Thyroid gland (tissue), 4 donors: ENCODE results near the gene KLF14. TPM values are rescaled to one million over a fixed set of nuclear protein-coding genes. Genes with fewer than 3 reads are reported as not detected.
A peak's percentile ranks its signal among the peaks of the same experiment; 100 is the strongest.

Source experiments
- DNase-seq, 2 donors: peaks; one replicate each; pipeline ENCODE4 v3.0.0-alpha.2; 2019
- H3K27ac ChIP-seq, 3 donors: fragments of 200-600 bp; sonication (generic); 1 replicate in 2 of 3; 2 replicates in 1 of 3; pipeline ENCODE4 v1.5.1; 2016 to 2019; ENCODE audit warnings: mild to moderate bottlenecking in 1 of 3, moderate library complexity in 1 of 3
- H3K27me3 ChIP-seq: fragments of 200-600 bp; sonication (generic); one replicate; pipeline ENCODE4 v1.5.1; 2019
- H3K36me3 ChIP-seq, 2 donors: fragments of 200-600 bp; sonication (generic); one replicate each; pipeline ENCODE4 v1.5.1; 2016 to 2019
- H3K4me1 ChIP-seq, 2 donors: fragments of 200-600 bp; sonication (generic); one replicate each; pipeline ENCODE4 v1.5.1; 2017 to 2019
- H3K4me3 ChIP-seq, 3 donors: fragments of 200-600 bp; sonication (generic); replicated peaks in 1 of 3; 1 replicate in 2 of 3; 2 replicates in 1 of 3; pipeline ENCODE4 v1.5.1; 2016; ENCODE audit warnings: mild to moderate bottlenecking in 1 of 3
- H3K9me3 ChIP-seq: fragments of 200-600 bp; sonication (generic); one replicate; pipeline ENCODE4 v1.5.1; 2017
- POLR2A ChIP-seq, 2 donors: fragments of 450-650 bp; IDR thresholded peaks; one replicate each; pipeline ENCODE4 v1.6.1; 2017; ENCODE audit warnings: antibody characterized with exemption in 2 of 2, mild to moderate bottlenecking in 2 of 2, moderate library complexity in 1 of 2
- WGBS, 2 donors: methylation state at CpG; one replicate each; pipeline ENCODE4 v1.1.5; 2017; 5-methylcytosine and 5-hydroxymethylcytosine counted together
- intact Hi-C: fragments of 100-400 bp; cut with DNase I; formaldehyde crosslinking; loops from one replicate; pipeline ENCODE4 v1.15.1; 2023
- total RNA-seq, 4 donors: library from RNA; depleted of rRNA; stranded (reverse); fragments of >200 nt; gene quantifications; one replicate each; pipeline ENCODE4 v1.2.3, GENCODE V29; 2016
- TF ChIP-seq, protein P1 (sequence below), 6 experiments: fragments of 200-600 bp in 3 of 6; fragments of 450-650 bp in 3 of 6; sonication (generic) in 3 of 6; IDR thresholded peaks; one replicate each; pipeline ENCODE4 v1.5.1; 2016 to 2019; ENCODE audit warnings: antibody characterized with exemption in 6 of 6, mild to moderate bottlenecking in 2 of 6, inconsistent platforms in 1 of 6, moderate library complexity in 1 of 6

Gene KLF14
- total RNA-seq, 4 donors from 2014 or later = not detected

DNA sequence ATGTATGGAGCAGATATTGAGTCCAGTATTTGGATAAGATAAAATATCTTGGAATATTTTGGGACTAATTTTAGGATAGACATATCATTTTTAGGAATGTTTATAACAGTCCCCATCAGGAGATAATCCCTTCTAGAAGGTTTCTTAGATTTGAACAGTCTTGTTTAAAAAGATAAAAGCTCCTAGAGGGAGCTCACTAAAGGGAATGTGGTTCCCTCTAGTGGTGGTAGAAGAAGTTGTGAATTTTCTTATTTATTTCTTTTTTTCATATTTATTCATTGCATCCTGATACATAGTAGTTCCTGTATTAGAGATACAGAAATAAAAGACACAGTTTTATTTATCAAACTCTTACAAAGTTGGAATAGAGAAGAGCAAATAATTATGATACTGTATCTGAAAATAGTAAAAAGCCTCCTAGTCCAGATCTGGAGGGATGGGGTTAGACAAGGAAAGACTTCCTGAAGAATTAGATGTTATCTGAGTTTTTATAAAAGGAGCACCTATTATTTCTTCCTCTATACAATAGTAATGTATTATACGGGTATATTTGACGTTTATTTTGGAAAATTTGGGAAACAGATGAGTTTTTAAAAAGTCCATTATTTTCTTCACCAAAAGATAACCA is 24.5 kb upstream of the KLF14 start:
- Histone ChIP-seq H3K4me1 (no peaks in the 10 kb centered on the region), H3K27ac (no peak overlapping the region), H3K4me3 (no peak overlapping the region), H3K27me3 (no peaks in the 10 kb centered on the region), H3K36me3 (no peaks in the 10 kb centered on the region), H3K9me3 (no peaks in the 10 kb centered on the region)
- TF ChIP-seq POLR2A (IDR thresholded peaks at IDR 0.05) = no peak
- TF ChIP-seq, protein P1, sequence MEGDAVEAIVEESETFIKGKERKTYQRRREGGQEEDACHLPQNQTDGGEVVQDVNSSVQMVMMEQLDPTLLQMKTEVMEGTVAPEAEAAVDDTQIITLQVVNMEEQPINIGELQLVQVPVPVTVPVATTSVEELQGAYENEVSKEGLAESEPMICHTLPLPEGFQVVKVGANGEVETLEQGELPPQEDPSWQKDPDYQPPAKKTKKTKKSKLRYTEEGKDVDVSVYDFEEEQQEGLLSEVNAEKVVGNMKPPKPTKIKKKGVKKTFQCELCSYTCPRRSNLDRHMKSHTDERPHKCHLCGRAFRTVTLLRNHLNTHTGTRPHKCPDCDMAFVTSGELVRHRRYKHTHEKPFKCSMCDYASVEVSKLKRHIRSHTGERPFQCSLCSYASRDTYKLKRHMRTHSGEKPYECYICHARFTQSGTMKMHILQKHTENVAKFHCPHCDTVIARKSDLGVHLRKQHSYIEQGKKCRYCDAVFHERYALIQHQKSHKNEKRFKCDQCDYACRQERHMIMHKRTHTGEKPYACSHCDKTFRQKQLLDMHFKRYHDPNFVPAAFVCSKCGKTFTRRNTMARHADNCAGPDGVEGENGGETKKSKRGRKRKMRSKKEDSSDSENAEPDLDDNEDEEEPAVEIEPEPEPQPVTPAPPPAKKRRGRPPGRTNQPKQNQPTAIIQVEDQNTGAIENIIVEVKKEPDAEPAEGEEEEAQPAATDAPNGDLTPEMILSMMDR (IDR thresholded peaks at IDR 0.05) = peak in 5 of 6 experiments; percentile 50 to 72 (median 57)
- intact Hi-C loops = no loop called here
- WGBS, 2 donors = 1% methylated on average over 2 of the region's 2 CpGs
- no peak for DNase-seq

DNA sequence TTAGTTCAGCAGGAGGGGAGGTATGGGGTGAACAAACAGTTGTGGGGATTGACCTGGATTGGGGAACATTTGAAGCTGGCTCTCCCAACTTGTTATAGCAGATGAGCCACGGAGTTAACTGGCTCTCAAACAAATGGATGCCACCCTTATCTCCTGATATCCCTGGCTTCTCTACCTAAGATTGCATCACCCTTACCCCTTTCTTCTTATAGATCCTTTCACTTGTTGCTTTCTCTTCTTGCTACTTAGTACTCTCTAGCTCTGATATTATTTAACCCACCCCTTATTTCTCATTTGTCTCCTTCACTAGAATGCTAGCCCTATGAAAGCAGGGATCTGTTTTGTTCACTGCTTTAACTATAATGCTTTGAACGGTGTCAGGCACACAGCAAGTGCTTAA is 22.3 kb upstream of the KLF14 start:
- no peak for DNase-seq
- no peak overlapping the region for H3K4me3 ChIP-seq
- H3K4me1 ChIP-seq = no peaks in the 10 kb centered on the region
- no peak overlapping the region for H3K27ac ChIP-seq
- H3K36me3 ChIP-seq = no peaks in the 10 kb centered on the region
- 74 to 75% methylated on average over 2 of the region's 2 CpGs for WGBS, 2 donors
- H3K27me3 ChIP-seq = no peaks in the 10 kb centered on the region
- H3K9me3 ChIP-seq = no peaks in the 10 kb centered on the region
- intact Hi-C loops = no loop called here
- TF ChIP-seq, protein P1 (IDR thresholded peaks at IDR 0.05) = no peak
- TF ChIP-seq POLR2A (IDR thresholded peaks at IDR 0.05) = no peak

DNA sequence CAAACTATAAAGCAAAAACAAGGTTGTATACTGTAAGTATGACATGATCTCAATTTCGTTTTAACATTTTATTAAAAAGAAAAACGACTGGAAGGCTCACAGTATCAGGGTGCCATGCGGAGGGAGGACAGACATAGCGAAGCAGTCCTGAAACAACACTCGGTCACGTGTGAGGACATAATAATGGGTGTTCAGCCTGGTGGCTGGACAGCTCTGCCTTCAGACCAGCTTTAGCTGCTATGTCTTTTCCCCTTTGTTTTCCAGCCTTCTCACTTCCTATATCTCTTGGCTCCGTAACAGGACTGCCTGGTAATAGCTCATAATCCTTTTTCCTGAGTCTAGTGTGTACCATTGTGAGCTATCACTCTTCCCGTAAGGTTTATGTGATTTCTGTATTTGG is 18.4 kb upstream of the KLF14 start:
- intact Hi-C loops = no loop called here
- WGBS, 2 donors = 68 to 75% methylated on average over 8 of the region's 8 CpGs

DNA sequence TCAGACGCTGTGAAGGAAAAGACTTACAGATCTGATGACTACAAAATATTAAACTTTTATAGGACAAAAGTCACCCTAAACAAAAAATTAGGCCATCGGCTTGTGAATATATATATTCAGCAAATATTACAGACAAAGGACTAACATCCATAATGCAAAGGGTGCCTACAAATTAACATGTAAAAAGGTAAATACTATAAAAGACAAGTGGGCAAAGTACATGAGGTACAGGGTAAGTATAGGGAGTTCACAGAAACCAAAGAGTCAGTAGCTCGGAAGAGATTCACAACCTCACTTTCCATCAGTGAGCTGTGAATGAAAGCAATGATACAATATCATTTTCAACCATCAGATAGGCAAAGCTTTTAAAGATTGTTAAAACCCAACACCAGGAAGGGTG is 16.7 kb upstream of the KLF14 start:
- Histone ChIP-seq H3K27ac (no peak overlapping the region), H3K36me3 (no peaks in the 10 kb centered on the region), H3K9me3 (no peaks in the 10 kb centered on the region), H3K4me3 (no peak overlapping the region), H3K4me1 (no peaks in the 10 kb centered on the region), H3K27me3 (no peaks in the 10 kb centered on the region)
- WGBS, 2 donors = 90 to 91% methylated on average over 3 of the region's 3 CpGs
- TF ChIP-seq, protein P1 (IDR thresholded peaks at IDR 0.05) = no peak
- no peak for TF ChIP-seq POLR2A (IDR thresholded peaks at IDR 0.05)
- no peak for DNase-seq
- intact Hi-C loops = no loop called here

More for the DNA sequence above, 18.4 kb upstream of the KLF14 start:
- Histone ChIP-seq H3K4me1 (no peaks in the 10 kb centered on the region), H3K27ac (no peak overlapping the region), H3K4me3 (no peak overlapping the region), H3K36me3 (no peaks in the 10 kb centered on the region), H3K27me3 (no peaks in the 10 kb centered on the region), H3K9me3 (no peaks in the 10 kb centered on the region)
- TF ChIP-seq, protein P1 (IDR thresholded peaks at IDR 0.05) = no peak
- TF ChIP-seq POLR2A (IDR thresholded peaks at IDR 0.05) = no peak
- DNase-seq = no peak

DNA sequence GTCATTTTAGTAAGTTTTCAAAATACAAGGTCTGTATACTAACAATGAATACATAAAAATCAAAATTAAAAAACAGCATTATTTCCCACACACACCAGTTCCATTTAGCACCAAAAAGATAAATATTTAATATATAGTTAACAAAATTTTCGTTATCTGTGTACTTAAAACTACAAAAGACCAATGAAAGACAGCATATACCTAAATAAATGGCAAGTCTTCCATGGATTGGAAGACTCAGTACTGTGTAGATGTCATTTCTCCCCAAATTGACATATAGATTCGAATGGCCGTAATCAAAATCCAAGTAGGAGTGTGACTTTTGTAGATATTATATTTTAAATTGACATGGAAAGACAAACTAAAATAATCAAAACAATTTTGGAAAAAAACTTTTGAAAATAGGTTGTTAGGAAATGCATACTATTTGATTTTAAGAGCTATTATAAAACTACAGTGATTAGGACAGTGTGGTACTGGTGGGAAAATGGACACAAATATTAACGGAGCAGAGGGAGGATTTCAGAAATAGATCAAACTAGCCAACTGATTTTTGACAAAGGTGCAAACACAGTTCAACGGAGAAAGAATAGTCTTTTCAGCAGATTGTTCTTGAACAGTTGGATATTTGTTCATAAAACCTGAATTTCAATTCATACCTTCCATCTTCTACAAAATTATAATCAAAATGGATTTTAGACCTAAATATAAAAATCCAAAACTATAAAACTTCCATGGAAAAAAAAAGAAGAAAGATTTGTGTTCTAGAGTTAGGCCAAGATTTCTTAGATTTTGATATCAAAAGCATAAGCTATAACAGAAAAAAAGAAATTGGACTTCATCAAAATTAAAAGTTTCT is 14.8 kb upstream of the KLF14 start:
- 93% methylated on average over 5 of the region's 5 CpGs for WGBS, 2 donors
- intact Hi-C loops = no loop called here
- Histone ChIP-seq H3K9me3 (no peaks in the 10 kb centered on the region), H3K36me3 (no peaks in the 10 kb centered on the region), H3K27ac (no peak overlapping the region), H3K4me1 (no peaks in the 10 kb centered on the region), H3K27me3 (no peaks in the 10 kb centered on the region), H3K4me3 (no peak overlapping the region)
- TF ChIP-seq POLR2A (IDR thresholded peaks at IDR 0.05) = no peak
- TF ChIP-seq, protein P1 (IDR thresholded peaks at IDR 0.05) = no peak
- no peak for DNase-seq
